Anterior cingulate cortex (tissue), 58 donors: ENCODE results near the gene TNIP1.

Source experiments
- DNase-seq, 58 donors: peaks; one replicate each; lab custom pipeline; 2025; lab: John Stamatoyannopoulos, UW

TNIP1 gene

DNA sequence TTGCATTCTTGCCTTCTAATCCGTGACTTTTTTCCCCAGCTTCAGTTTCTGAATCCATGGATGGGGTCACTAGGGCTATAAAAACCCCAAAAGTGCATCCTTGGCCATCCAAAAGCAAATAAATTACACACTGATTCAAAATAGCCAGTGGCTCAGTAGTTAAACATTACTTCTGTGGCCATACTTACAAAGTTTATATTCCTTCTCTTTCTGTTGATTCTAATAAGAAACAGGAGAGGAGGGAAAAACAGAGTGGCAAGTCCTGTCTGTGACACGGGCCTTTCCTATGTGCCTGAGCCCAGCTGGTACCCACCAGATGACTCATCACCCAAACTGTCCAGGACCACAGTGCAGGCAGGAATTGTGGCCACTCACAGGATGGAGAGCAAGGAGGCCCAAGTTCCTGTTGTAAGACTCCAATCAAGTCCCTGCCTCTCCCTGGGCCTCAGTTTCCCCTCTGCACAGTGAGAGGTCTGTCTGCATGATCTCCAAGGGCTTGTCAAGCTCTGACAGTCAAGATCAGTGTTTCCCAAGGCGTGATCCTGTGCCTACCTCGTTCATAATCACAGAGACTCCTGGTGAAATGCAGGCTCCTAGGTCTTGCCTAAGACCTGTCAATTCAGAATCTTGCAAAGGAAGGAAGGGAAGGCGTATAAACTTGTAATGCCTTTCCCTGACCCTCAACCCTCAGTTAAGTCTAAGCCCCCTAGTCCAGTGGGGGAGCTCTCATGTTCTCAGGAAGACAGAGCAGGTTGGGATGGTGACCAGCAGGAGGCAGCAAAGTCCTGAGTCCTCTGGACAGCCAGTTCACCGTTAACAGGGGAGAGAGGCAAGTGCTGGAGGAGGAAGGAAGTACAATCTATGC, 29.5 kb downstream of the TNIP1 start:
- DNase-seq = peak in 46 of 58 donors; percentile 3 to 84 (median 42)

DNA sequence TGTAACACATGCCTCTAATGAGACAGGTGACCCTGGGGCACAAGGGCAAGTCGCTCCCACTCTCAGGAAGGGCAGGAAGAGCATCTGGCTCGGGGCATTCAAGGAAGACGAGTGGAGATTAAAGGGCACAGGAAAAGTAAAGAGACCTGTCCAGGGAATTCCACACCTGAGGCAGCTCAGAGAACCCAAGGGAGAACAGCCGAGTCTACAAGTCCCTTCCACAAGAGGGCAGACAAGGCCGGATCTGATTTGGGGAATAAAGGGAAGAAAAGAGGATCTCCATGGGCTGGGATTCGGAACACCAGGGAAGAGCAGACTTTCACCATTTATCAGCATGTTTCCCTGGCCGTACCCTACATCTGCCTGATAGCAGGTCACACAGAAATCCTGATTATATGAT, 32.3 kb downstream of the TNIP1 start:
- DNase-seq = no peak

DNA sequence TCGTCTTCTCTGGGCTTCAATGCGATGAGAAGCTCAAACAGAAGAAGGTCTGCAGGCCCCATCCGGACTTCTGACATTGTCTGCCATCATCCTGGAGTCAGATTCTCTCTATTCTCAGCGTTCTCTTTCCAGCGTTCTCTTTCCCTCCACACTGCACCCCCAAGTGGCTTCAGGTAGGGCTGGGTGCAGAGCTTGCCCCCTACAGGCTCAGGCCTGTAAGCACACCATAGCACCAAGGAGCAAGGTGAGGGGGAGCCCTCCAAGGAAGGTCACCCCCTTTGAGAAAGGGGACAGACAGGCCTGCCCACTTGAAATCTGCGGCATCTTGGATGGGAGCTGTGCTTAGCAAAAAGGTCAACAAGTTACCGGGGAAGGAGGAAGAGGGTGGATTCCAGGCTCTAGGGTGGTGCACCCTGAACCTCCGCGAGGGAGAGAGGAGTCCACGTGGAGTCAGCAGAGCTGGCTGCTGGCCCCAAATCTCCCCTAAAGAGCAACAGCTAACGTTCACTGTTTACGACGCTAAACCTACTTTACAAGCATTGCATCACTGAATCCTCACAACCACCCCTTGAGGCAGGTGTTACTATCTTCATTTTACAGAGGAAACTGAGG, 32.9 kb downstream of the TNIP1 start:
- DNase-seq = peak in 1 of 58 donors; percentile 14

DNA sequence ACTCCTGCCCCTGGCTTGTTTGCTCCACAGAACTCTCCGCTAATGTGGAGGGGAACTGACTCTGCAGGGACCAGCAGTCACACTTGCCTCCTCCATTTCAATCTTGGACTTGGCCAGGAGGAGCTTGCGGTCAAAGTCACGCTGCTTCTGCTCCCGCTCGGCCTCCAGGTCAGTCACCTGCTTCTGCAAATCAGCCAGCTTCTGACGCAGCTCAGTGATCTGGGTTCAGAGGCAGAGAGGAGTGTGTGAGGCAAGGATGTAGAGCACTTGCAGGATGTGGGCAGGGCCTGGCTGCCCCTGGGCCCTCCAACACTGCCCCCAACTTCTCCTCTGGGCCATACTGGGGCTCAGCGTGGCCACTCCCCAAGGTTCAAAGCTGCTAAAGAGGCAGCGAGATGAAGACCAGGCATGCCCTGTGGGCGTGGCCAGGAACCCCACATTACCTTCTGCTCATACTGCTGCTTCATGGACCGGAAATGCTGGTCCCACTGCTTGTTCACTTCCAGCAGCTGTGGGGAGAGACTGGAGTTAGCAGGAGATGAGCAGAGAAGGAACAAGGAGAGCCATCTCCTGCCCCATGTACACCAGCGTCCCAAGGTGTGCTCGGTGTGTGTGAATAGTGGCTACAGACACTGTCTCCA, 38.3 kb downstream of the TNIP1 start:
- DNase-seq = no peak

DNA sequence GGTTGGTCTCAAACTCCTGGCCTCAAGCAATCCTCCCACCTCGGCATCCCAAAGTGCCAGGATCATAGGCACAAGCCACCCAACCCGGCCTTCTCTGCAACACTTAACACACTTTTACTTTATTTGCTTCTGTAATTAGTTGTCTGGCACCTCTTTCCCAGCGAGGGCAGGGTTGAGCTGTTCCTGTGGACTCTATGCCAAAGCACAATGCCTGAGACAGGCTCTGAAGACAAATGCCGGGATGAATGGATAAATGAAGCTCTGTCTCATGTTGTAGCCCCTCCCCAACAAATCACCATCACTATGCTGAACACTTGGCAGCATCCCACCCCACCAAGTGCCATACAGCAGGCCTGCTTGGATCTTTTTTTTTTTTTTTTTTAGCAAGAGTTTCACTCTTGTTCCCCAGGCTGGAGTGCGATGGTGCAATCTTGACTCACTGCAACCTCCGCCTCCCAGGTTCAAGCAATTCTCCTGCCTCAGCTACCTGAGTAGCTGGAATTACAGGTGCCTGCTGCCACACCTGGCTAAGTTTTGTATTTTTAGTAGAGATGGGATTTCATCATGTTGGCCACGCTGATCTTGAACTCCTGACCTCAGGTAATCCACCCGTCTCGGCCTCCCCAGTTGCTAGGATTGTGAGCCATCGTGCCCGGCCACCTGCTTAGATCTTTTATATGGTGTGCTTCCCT, 39.1 kb downstream of the TNIP1 start:
- DNase-seq = peak in 16 of 58 donors; percentile 9 to 48 (median 22)

DNA sequence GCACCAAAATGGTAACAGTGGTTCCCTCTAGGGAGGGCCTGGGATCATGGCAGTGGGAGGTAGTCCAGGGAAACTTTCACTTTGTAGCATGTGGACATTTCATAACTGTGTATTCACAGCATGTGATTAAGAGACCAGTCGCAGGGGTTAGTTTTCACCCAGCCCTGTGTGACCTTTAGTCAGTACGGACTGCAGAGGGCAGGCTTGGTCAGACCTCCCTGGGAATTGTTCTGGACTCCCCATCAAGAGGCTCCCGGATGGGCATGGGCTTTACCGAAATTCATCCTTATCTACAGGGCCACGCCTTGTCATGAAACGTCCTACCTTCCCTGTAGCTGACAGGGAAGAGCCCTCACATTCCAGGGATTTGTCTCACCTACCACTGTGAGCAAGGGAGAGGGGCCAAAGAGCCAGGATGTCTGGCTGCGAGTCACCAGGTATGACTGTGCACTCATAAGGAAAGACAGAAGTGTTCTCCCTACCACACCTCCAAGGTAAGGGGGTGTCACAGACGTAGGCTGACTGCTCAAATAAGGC, 40.6 kb downstream of the TNIP1 start:
- DNase-seq = no peak

DNA sequence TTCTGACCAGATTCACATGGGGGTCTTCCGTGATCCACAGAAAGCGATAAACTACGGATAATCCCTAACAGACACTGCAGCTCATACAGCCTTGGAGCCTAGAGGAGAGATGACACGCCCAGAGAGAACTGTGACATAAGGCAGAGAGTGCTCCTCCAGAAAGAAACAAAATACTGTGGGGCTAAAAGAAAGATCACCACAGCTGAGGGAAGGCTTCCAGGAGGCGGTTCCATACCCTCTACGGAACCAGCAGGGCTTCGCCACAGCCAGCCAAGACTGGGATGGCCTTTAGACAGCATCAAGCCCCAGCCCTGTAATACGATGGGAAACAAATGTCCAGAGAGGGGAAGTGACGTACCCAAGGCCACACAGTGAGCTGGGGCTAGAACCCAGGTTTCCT, 41.2 kb downstream of the TNIP1 start:
- DNase-seq = no peak

DNA sequence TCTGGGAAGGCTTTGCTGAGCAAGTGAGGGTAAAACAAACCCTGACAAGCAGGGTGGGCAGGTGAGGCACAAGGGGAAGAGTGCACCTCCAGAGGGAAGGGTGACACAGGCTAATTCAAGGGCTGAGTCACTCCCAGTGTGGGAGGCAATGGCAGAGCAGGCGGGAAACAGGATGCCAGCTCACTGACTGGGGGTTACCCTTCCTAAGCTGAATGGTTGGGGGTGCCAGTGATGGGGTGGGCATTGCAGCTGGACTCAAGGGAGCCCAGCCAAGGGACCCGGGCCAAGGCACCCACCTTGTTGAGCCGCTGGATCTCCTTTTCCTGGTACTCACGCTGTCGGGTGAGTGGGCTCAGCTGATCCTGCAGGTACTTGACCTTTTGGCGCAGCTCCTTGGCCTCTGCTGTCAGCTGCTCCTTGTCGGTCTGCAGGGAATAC, 42.0 kb downstream of the TNIP1 start:
- peak in 1 of 58 donors; percentile 45 for DNase-seq

DNA sequence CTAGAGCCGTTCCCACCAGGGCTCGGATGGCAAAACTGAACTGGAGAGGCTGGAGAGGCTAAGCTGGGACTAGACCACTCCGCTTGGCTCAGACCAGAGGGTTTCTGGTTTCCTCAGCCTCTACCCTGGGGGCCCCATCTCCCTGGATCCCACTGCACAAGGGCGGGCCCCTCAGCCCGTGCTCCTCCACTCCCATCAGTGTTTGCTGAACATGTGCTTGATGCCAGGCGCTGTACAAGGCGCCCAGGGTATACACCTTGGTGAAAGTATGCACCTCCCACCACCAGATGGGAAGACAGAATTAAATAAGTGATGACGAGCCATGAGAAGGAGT, 42.5 kb downstream of the TNIP1 start:
- DNase-seq = no peak

DNA sequence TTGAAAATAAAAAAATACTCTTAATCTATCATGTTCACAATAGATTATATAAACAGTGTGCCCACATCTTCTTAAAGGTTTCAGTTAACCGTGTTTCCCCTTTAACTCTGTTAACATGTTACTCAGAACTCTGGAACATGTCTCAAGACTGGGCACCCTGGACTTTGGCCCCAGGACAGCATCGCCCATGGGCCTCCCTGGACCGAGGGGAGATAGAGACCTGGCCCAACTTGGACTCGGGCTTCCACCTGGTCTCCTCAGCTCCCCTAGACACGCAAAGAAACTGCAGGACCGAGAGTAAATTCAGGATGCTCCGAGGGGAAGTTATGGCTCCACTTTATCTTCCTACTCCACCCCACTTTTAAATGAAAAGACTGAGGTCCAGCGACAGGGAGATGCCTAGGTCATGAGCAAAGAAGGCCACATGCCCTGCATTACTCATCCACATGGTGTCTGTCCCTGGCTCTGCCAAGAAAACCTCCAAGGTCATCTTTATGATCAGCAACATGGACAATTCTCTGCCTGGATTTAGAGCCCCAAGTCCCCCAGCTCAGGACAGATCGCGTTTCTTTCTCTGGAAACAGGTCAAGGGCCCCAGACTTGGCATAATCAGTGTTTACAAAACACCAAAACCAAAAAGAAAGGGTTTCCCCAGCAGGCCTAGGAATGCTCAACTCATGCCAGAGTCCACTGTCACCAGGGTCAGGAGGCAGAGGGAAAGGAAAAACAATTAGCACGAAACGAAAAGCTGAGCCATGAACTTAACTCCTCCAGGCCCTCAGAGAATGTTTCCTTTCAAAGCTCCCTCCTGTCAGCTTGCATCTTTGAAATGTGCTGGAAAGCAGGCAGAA, 43.0 kb downstream of the TNIP1 start:
- DNase-seq = peak in 8 of 58 donors; percentile 7 to 59 (median 22)

DNA sequence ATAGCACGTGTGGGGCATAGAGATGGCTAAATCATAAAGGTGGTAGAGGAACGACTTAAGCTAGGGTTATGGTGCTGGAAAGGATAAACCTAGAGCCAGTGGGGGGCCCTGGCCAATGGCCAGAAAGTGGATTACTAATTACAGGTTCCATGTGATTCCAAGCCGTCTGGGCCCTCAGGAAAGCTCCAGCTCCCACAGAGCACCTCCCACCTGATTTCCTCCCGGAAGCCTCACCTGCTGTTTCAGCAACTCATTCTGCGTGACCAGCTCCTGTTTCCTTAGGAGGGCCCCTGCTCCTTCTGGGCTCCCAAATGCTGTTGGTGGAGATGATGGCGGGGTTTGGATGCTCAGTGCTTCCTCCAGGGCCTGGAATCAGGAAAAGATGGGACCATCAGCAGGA, 44.3 kb downstream of the TNIP1 start:
- DNase-seq = no peak

DNA sequence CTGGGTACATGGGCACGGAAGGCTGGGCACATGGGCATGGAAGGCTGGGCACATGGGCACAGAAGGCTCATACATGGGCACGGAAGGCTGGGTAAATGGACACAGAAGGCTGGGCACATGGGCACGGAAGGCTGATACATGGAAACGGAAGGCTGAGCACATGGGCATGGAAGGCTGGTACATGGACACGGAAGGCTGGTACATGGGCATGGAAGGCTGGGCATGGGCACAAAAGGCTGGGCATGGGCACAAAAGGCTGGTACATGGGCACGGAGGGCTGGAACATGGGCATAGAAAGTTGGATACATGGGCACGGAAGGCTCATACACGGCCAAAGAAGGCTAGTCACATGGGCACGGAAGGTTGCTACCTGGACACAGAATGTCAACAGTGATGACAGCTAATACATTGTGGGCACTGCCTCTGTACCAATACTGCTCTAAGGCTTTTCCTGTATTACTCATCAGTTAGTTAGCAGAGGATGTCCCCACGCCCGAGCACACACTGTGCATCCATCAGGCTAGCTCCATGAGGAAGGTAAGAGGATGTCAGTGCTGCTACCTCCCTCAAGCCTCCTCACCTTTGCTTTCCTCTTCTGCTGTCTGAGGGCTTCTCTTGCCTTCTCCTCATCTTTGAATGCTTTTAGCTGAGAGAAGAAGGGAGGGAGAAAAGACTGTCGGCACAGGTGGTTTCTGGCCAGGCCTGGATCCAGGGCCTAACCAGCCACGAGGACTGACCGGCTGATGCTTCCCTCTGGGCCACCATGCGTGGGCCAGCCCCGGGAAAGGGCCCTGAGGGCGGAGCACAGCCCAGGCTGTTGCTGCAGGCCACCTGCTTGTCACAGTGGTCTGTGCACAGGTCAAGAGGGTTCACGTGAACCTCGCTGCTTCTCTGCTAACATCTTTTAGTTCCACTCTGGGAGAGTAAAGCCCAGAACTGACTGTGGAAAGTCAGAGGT, 46.1 kb downstream of the TNIP1 start:
- no peak for DNase-seq

DNA sequence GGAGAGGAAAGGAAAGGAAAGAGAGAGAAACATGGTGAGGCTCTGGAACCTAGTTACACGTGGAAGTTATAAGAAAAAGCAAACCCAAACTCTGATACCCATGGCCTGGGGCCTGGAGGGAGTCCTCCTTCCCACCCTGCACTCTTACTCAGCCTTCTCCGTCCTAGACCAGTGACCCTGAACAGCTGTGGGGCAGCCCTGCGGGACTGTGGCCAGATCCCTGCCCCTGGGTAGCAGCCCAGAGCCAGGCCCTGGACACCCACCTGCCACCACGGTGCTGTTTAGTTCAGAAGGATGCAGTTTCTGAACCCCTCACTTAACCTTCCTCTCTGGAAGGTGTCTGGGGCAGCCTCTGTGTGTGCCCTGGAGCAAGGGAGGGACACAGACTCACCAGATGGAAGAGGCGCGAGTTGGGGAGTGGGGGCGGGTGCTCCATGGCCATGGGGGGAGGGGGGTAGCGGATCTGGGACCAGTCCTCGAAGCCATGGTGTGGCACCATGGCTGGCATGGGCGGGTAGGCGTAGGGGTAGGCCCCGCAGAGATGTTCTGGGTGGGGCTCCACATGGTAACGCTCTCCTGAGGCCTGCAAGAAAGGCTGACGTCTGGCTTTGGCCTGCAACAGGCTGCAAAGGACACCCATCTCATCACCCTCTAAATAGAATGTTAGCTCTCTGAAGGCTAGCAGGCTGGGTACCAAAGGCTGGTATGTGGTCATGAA, 47.5 kb downstream of the TNIP1 start:
- no peak for DNase-seq

DNA sequence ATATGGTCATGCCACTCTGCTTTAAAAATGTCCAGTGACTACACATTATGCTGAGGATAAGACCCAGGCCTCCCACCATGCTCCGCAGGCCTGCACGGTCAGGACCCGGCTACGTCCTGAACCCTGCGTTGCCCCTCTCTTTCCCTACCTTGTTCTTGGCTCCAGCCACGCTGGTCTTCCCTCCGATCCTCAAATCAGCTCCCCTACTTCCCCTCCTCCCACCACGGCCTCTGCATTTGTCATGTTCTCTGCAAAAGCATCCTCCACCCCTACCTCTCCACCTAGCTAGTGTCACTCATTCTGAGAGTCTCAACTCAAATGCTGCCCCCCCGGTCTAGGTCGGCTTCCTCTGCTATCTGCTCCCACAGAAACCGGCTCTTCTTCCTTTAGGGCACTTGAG, 49.3 kb downstream of the TNIP1 start:
- no peak for DNase-seq

DNA sequence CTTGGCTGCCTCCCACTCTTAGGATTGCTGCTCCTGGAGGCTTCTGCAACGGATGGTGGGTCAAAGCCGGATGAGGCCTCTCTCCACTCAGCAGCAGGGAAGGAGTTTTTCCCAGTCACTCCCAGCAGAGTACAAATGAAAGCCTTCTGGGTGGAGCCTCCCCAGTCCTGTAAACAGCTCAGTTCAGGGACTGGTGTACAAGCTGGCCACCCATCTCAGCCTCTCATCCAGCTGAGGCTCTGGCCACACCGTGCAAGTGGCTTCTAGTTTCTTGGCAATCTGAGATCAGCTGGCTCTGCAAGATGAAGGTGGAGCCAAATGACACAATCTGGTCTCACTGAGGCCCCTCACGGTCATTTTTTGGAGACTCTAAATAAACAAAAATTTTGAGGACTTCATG, 50.5 kb downstream of the TNIP1 start:
- no peak for DNase-seq

DNA sequence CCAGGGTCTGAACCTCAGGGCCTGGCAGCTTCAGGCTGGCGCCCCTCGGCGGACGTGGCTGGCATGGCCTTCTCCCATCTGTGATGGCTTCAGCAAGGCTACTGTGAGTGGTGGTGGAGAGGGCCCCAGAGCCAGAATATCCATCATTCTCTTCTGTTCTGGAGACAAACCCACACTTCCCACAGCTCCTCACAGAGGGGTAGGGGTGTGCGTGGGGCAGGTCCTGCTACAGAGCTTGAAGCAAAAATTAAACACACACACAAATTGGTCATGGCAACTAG, 50.8 kb downstream of the TNIP1 start:
- DNase-seq = no peak

DNA sequence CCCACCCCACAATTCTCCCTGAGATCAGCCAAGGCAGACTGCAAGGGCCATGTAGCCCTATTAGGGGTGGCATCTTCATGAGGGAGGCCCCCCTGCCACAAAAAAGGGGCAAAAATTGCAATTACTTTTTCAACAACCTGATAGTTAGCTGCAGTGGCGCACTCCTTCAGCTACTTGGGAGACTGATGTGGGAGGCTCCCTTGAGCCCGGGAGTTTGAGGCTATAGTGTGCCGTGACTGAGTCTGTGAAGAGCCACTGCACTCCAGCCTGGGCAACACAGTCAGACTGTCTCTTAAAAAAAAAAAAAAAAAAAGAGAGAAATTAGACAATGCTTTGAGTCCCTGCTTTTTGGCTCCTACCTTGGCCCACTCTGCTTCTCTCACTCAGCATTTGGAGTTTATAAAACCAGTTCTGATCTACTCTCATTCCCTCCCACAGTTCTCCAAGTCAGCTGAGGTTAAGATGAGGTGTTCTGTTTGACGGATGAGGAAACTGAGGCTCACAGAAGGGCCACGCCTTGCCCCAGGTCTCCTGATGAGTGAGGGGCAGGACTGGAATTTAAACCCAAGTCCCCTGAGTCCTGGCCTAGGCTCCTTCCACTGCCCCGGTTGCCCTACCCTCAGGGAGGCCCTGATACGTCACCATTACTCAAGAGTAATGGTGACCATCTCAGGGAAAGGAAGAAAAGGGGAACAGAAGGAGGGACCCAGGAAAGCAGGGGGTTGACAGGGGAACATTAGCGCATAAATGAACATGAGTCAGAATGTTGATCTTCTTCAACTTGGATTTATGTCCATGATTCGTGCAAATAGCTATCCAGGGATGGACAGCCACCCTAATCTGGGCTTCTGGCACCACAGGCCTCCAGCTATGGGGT, 51.4 kb downstream of the TNIP1 start:
- DNase-seq = no peak
